ENCODE data around the gene UBA6. TPM values are rescaled to one million over a fixed set of nuclear protein-coding genes. Genes with fewer than 3 reads are reported as not detected.

UBA6 gene
- total and polyA plus RNA-seq, 2 of the 4 experiments (the other 2 are of a cell fraction), result 29.2 to 268 TPM

DNA sequence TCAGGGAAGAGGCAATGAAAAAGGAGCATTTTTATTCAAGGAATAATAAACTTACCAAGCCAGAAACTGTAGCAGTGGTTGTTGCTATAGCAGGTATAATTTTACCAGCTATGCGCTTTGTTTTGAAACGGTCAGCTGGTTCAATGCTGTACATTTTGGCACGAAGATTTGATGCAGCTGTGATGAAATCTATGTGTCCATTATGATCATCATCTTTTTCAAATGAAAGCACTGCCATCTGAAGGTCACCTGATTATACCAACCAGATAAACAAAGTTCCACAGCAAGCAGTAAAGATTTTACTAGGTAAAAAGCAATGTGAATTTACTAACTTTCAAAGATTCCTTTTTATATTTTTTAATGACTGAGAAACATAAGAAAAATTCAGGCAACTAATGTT, 76.0 kb downstream of the UBA6 start:
- Histone ChIP-seq H3K4me2 (ENCODE audit: low read depth, low read length) (no peak overlapping the region), H2AFZ (replicated peaks; ENCODE audit: low read length, poor library complexity) (no peak overlapping the region), H2BK20ac (ENCODE audit: low read depth, low read length) (no peak overlapping the region), H3K79me1 (ENCODE audit: low read depth in 1 of 2, low read length in 2 of 2) (no peaks in the 10 kb centered on the region), H4K20me1 (ENCODE audit: insufficient read depth, low read length) (no peaks in the 10 kb centered on the region), H3K9me1 (ENCODE audit: insufficient read depth, low read length) (no peaks in the 10 kb centered on the region), H4K91ac (ENCODE audit: insufficient read depth, low read depth, low read length) (no peak overlapping the region), H3K18ac (ENCODE audit: low read depth, low read length) (no peak overlapping the region), H4K5ac (ENCODE audit: low read depth, low read length) (no peak overlapping the region), H3K9me3 (ENCODE audit: control insufficient read depth, insufficient read depth, low read length) (no peaks in the 10 kb centered on the region), H3K23ac (ENCODE audit: low read depth, low read length) (no peak overlapping the region), H2BK15ac (ENCODE audit: low read depth, low read length) (no peak overlapping the region), H3K27ac (ENCODE audit: insufficient read depth, low read length) (no peak overlapping the region), H2AK9ac (replicated peaks; ENCODE audit: low read depth, low read length, poor library complexity) (no peak overlapping the region), H4K8ac (ENCODE audit: low read depth in 2 of 2, low read length in 2 of 2) (no peak overlapping the region), H3K56ac (ENCODE audit: extremely low read depth, insufficient read depth, low read length) (no peak overlapping the region), H3K4me1 (ENCODE audit: control insufficient read depth, insufficient read depth, low read length) (no peaks in the 10 kb centered on the region), H3K4ac (ENCODE audit: low read depth, low read length) (no peak overlapping the region), H3K27me3 (ENCODE audit: control insufficient read depth, insufficient read depth, low read length) (no peaks in the 10 kb centered on the region), H3K14ac (replicated peaks; ENCODE audit: low read depth, low read length) (no peak overlapping the region), H3K36me3 (ENCODE audit: control insufficient read depth, insufficient read depth, low read length) (peaks cover 9% of the 10 kb centered on the region), H3K4me3 (ENCODE audit: insufficient read depth, low read depth, low read length) (no peak overlapping the region), H2BK120ac (ENCODE audit: low read depth, low read length) (no peak overlapping the region), H2AK5ac (ENCODE audit: low read depth, low read length) (no peak overlapping the region), H2BK5ac (ENCODE audit: low read depth, low read length, poor library complexity, severe bottlenecking) (no peak overlapping the region), H3K9ac (ENCODE audit: low read depth, low read length) (no peak overlapping the region)
- no CpG with 5 or more reads among the region's 3 CpGs for WGBS, 2 experiments (ENCODE audit: extremely low coverage in 2 of 2, insufficient read length in 1 of 2)
- no TSS peak for BruUV-seq (replicated peaks)
- no peak for TF ChIP-seq USF2 (IDR thresholded peaks at IDR 0.05; ENCODE audit: low read depth, low read length)
- ChIA-PET CTCF (interaction anchor here (0.5 kb wide), 1 partner anchor 77 kb away, joined by 3 read pairs; no protein-coding TSS in a partner anchor), POLR2A (ENCODE audit: unreplicated experiment) (no interaction called here)
- in situ Hi-C loops (cut with MboI; ENCODE audit: low sequenced_read_pairs), result no loop called here
- no peak for DNase-seq
- intact Hi-C loops (cut with micrococcal nuclease), result loop anchor here (5.0 kb wide), 2 partner anchors 42 to 83 kb away; no protein-coding TSS in a partner anchor
- dilution Hi-C loops (cut with HindIII; ENCODE audit: low sequenced_read_pairs, unreplicated experiment), result no loop called here
- no peak for ATAC-seq (ENCODE audit: low read depth)
